K562 (cell line): ENCODE results near the gene SLC38A10.

Experiments
- CBFA2T2 ChIP-seq: fragments of 450-650 bp; conservative IDR thresholded peaks from 2 replicates; pipeline ENCODE4 v1.6.1; 2017; ENCODE audit warnings: mild to moderate bottlenecking
- CLOCK ChIP-seq: fragments of 250-450 bp; sonication (Bioruptor Pico); IDR thresholded peaks from 2 replicates; pipeline ENCODE4 v1.4.0; 2020; ENCODE audit warnings: mild to moderate bottlenecking, moderate library complexity, borderline replicate concordance
- ESRRA ChIP-seq: fragments of 450-650 bp; IDR thresholded peaks from 2 replicates; pipeline ENCODE4 v1.6.1; 2014; ENCODE audit warnings: low read depth, mild to moderate bottlenecking, moderate library complexity, borderline replicate concordance
- FOXJ3 ChIP-seq: sonication (generic); formaldehyde crosslinking; IDR thresholded peaks from 2 replicates; pipeline ENCODE4 v1.4.0; 2020; ENCODE audit warnings: mild to moderate bottlenecking, missing genetic modification reagents
- POLR2AphosphoS5 ChIP-seq: IDR thresholded peaks from 2 replicates; pipeline ENCODE4 v1.6.1; 2011; ENCODE audit warnings: mild to moderate bottlenecking, low read depth, low read length, moderate library complexity; ENCODE audit not compliant: control insufficient read depth, insufficient read depth
- SP1 ChIP-seq: sonication (generic); formaldehyde crosslinking; IDR thresholded peaks from 2 replicates; pipeline ENCODE4 v1.8.1; 2022; ENCODE audit warnings: mild to moderate bottlenecking, missing genetic modification reagents
- SREBF1 ChIP-seq: fragments of 150-350 bp; IDR thresholded peaks from 2 replicates; pipeline ENCODE4 v1.6.1; 2014; ENCODE audit warnings: antibody characterized with exemption, low read depth, low read length, borderline replicate concordance
- TAL1 ChIP-seq: fragments of 450-650 bp; IDR thresholded peaks from 2 replicates; pipeline ENCODE4 v1.6.1; 2016; ENCODE audit warnings: mild to moderate bottlenecking
- ZNF274 ChIP-seq: IDR thresholded peaks from 2 replicates; pipeline ENCODE4 v1.6.1; 2011; ENCODE audit warnings: low read depth, mild to moderate bottlenecking, low read length, moderate library complexity, borderline replicate concordance
- ZNF384 ChIP-seq: IDR thresholded peaks from 2 replicates; pipeline ENCODE4 v1.6.1; 2012; ENCODE audit warnings: low read depth, low read length, improper control_type of control experiment

GRCh38 chr17:81287152-81287551, 8.0 kb downstream of the SLC38A10 start:
- TF ChIP-seq ESRRA (no peak), TAL1 (no peak), SREBF1 (no peak), CBFA2T2 (no peak), SP1 (CRISPR knock-in tag) (no peak), ZNF384 (no peak), FOXJ3 (CRISPR knock-in tag) (no peak), CLOCK (CRISPR knock-in tag) (no peak), ZNF274 (no peak), POLR2AphosphoS5 (no peak)
